GM12891 (cell line): ENCODE measurements around the gene KLHL25.

Source experiments
- POLR2A ChIP-seq: IDR thresholded peaks from 2 replicates; pipeline ENCODE4 v1.6.1; 2011; ENCODE audit warnings: low read depth, low read length, control low read depth
- POLR2AphosphoS5 ChIP-seq: IDR thresholded peaks from 2 replicates; pipeline ENCODE4 v1.6.1; 2011; ENCODE audit warnings: low read depth, low read length, control low read depth
- POU2F2 ChIP-seq: IDR thresholded peaks from 2 replicates; pipeline ENCODE4 v1.6.1; 2011; ENCODE audit warnings: low read depth, mild to moderate bottlenecking, control low read depth, low read length, moderate library complexity
- TAF1 ChIP-seq: IDR thresholded peaks from 2 replicates; pipeline ENCODE4 v1.6.1; 2011; ENCODE audit warnings: low read depth, low read length, control low read depth

DNA sequence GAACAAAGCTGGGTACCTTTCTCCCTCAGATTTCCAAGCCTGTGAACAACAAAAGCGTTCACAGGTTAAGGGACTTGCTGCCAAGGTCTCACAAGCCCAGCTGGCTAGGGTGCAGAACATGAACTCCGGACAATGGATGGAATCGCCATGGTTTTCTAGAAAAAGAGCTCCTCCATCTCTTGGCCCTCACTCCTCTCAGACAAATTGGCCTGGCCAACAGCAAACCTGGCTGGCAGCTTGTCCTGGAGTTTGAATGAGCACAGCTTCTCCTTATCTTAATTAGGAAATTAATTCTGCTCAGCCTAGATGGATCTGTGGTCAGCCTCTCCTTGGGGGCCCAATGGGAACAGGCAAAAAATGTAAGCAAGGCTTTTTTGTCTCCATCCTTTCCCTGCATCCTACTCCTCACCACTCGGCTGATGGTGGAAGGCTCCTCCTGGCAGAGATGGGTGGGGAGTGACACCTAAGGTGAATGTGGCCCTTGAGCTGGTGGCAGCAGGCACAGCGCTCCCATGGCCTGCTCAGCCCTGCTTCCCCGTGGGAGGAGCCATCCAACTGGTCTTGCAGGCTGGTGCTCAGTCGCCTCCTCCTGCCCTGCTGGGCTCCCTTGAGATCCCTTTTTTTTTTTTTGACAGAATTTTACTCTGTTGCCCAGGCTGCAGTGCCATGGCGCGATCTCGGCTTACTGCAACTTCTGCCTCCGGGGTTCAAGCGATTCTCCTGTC, 5.8 kb downstream of the KLHL25 start:
- TF ChIP-seq POLR2AphosphoS5 (no peak), POU2F2 (no peak), POLR2A (no peak), TAF1 (no peak)
